HCT116 (cell line): ENCODE results near the gene GRIN3B.

ENCODE experiments used
- CBX3 ChIP-seq: IDR thresholded peaks from 2 replicates; pipeline ENCODE4 v1.6.1; 2012; ENCODE audit warnings: low read depth
- CEBPB ChIP-seq: IDR thresholded peaks from 2 replicates; pipeline ENCODE4 v1.6.1; 2012; ENCODE audit warnings: low read depth
- EZH2 ChIP-seq: fragments of 200-600 bp; sonication (generic); IDR thresholded peaks from 2 replicates; pipeline ENCODE4 v1.6.1; 2017; ENCODE audit warnings: antibody characterized with exemption, mixed run types
- EZH2phosphoT487 ChIP-seq: fragments of 200-600 bp; IDR thresholded peaks from 2 replicates; pipeline ENCODE4 v1.6.1; 2018; ENCODE audit warnings: antibody characterized with exemption, borderline replicate concordance
- JUND ChIP-seq: IDR thresholded peaks from 2 replicates; pipeline ENCODE4 v1.6.1; 2012
- POLR2A ChIP-seq: IDR thresholded peaks from 2 replicates; pipeline ENCODE4 v1.7.0; 2011; ENCODE audit warnings: borderline replicate concordance; ENCODE audit not compliant: insufficient read depth, insufficient read length; ENCODE audit errors: extremely low read depth
- POLR2AphosphoS5 ChIP-seq: IDR thresholded peaks from 2 replicates; pipeline ENCODE4 v1.6.1; 2011; ENCODE audit warnings: mild to moderate bottlenecking, low read depth, low read length, moderate library complexity
- SIN3A ChIP-seq: IDR thresholded peaks from 2 replicates; pipeline ENCODE4 v1.6.1; 2012; ENCODE audit warnings: low read depth
- SRF ChIP-seq: IDR thresholded peaks from 2 replicates; pipeline ENCODE4 v1.6.1; 2012; ENCODE audit warnings: low read depth
- ZNF274 ChIP-seq: fragments of 200-500 bp; sonication (Bioruptor generic); IDR thresholded peaks from 2 replicates; pipeline ENCODE4 v1.6.1; 2014; ENCODE audit warnings: mild to moderate bottlenecking, low read depth, low read length, inconsistent platforms
- TF ChIP-seq, protein P1 (sequence below), 3 experiments: fragments of 200-600 bp in 1 of 3; sonication (generic) in 1 of 3; IDR thresholded peaks in 2 of 3; conservative IDR thresholded peaks in 1 of 3; 2 replicates each; pipeline ENCODE4 v1.5.1; 2012 to 2017; ENCODE audit warnings: low read depth in 2 of 3, low read length in 2 of 3, antibody characterized with exemption in 1 of 3, borderline replicate concordance in 1 of 3, control low read depth in 1 of 3, mild to moderate bottlenecking in 1 of 3, mixed read lengths in 1 of 3, mixed run types in 1 of 3, moderate library complexity in 1 of 3; ENCODE audit not compliant: insufficient read depth in 1 of 3
- TF ChIP-seq, protein P2 (sequence below): IDR thresholded peaks from 2 replicates; pipeline ENCODE4 v1.6.1; 2012; ENCODE audit warnings: low read depth

DNA sequence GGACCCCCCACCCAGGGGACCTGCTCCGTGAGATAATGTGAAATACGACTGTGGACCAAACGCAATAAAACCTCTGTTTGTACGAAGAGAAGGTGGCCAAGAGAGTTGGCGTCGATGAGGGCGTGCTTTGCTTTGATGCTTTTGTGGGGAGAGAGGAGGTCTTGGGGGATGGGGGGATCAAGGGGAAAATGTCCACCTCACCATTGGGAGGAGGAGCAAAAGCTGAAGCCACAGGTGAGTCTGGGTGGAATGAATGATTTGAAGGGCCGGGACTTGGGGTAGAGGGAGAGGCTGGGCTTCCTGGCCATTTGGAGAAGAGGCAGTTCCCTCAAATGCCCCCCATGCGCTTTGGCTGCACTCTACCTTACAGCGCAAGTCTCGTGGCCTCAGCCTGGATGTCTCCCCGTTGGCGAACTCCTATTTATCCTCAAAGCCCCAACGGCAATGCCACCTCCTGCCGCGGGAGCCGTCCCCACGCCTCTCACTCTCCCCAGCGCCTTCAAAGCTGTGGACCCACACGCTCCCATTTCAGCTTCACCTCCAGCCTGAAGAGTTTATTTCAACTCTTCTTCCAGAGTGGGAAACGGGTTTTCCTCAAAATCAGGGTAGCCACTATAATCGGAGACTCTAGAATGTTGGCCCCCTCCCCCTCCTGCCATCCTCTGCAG lies 38.9 kb downstream of the GRIN3B start:
- TF ChIP-seq, protein P1, sequence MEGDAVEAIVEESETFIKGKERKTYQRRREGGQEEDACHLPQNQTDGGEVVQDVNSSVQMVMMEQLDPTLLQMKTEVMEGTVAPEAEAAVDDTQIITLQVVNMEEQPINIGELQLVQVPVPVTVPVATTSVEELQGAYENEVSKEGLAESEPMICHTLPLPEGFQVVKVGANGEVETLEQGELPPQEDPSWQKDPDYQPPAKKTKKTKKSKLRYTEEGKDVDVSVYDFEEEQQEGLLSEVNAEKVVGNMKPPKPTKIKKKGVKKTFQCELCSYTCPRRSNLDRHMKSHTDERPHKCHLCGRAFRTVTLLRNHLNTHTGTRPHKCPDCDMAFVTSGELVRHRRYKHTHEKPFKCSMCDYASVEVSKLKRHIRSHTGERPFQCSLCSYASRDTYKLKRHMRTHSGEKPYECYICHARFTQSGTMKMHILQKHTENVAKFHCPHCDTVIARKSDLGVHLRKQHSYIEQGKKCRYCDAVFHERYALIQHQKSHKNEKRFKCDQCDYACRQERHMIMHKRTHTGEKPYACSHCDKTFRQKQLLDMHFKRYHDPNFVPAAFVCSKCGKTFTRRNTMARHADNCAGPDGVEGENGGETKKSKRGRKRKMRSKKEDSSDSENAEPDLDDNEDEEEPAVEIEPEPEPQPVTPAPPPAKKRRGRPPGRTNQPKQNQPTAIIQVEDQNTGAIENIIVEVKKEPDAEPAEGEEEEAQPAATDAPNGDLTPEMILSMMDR (IDR thresholded peaks at IDR 0.05 in 2 of 3, conservative IDR thresholded peaks at IDR 0.05 in 1 of 3; ENCODE audit: borderline replicate concordance in 1 of 3, insufficient read depth in 1 of 3, low read depth in 2 of 3, low read length in 2 of 3), result no peak
- TF ChIP-seq CEBPB (no peak), EZH2 (no peak), SRF (no peak), SIN3A (no peak), ZNF274 (no peak), POLR2AphosphoS5 (no peak), JUND (no peak), POLR2A (no peak), EZH2phosphoT487 (no peak), CBX3 (no peak)
- TF ChIP-seq, protein P2, sequence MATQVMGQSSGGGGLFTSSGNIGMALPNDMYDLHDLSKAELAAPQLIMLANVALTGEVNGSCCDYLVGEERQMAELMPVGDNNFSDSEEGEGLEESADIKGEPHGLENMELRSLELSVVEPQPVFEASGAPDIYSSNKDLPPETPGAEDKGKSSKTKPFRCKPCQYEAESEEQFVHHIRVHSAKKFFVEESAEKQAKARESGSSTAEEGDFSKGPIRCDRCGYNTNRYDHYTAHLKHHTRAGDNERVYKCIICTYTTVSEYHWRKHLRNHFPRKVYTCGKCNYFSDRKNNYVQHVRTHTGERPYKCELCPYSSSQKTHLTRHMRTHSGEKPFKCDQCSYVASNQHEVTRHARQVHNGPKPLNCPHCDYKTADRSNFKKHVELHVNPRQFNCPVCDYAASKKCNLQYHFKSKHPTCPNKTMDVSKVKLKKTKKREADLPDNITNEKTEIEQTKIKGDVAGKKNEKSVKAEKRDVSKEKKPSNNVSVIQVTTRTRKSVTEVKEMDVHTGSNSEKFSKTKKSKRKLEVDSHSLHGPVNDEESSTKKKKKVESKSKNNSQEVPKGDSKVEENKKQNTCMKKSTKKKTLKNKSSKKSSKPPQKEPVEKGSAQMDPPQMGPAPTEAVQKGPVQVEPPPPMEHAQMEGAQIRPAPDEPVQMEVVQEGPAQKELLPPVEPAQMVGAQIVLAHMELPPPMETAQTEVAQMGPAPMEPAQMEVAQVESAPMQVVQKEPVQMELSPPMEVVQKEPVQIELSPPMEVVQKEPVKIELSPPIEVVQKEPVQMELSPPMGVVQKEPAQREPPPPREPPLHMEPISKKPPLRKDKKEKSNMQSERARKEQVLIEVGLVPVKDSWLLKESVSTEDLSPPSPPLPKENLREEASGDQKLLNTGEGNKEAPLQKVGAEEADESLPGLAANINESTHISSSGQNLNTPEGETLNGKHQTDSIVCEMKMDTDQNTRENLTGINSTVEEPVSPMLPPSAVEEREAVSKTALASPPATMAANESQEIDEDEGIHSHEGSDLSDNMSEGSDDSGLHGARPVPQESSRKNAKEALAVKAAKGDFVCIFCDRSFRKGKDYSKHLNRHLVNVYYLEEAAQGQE, result no peak
